Activated CD4-positive, alpha-beta T cell treated with anti-CD3 and anti-CD28 coated beads, Interleukin-2, amount 50 U/mL, for 1 hour (primary cell): ENCODE data around the gene TPX2.

Experiments
- DNase-seq: peaks from one replicate; pipeline ENCODE4 v3.0.0-alpha.2; 2020

TPX2 gene

GRCh38 chr20:31836853-31837608 lies 97.9 kb downstream of the TPX2 start:
- no peak for DNase-seq

- DNase-seq, result no peak
Measured at GRCh38 chr20:31837896-31838397, 98.9 kb downstream of the TPX2 start.

- DNase-seq, result no peak
Measured at GRCh38 chr20:31838646-31839292, 99.7 kb downstream of the TPX2 start.

GRCh38 chr20:31839782-31840487 lies 100.8 kb downstream of the TPX2 start:
- DNase-seq, result no peak

- no peak for DNase-seq
Measured at GRCh38 chr20:31840906-31841816, 102.1 kb downstream of the TPX2 start.

GRCh38 chr20:31841928-31842327 lies 102.8 kb downstream of the TPX2 start:
- no peak for DNase-seq

- DNase-seq, result no peak
Measured at GRCh38 chr20:31842471-31843157, 103.5 kb downstream of the TPX2 start.

- DNase-seq, result no peak
Measured at GRCh38 chr20:31843288-31843687, 104.2 kb downstream of the TPX2 start.

- DNase-seq, result no peak
Measured at GRCh38 chr20:31843881-31844280, 104.8 kb downstream of the TPX2 start.

- no peak for DNase-seq
Measured at GRCh38 chr20:31844737-31845299, 105.7 kb downstream of the TPX2 start.

- DNase-seq, result no peak
Measured at GRCh38 chr20:31845300-31845863, 106.3 kb downstream of the TPX2 start, which contains the start of gene FOXS1. FOXS1 (minus strand) TSS chr20:31845604; CDS start chr20:31845542, 62 bp downstream.

GRCh38 chr20:31846793-31847138 lies 107.7 kb downstream of the TPX2 start:
- no peak for DNase-seq

- no peak for DNase-seq
Measured at GRCh38 chr20:31848088-31848999, 109.3 kb downstream of the TPX2 start.

- no peak for DNase-seq
Measured at GRCh38 chr20:31849306-31849930, 110.3 kb downstream of the TPX2 start.
